ENCODE results near the gene KIF5C.

Gene KIF5C

DNA sequence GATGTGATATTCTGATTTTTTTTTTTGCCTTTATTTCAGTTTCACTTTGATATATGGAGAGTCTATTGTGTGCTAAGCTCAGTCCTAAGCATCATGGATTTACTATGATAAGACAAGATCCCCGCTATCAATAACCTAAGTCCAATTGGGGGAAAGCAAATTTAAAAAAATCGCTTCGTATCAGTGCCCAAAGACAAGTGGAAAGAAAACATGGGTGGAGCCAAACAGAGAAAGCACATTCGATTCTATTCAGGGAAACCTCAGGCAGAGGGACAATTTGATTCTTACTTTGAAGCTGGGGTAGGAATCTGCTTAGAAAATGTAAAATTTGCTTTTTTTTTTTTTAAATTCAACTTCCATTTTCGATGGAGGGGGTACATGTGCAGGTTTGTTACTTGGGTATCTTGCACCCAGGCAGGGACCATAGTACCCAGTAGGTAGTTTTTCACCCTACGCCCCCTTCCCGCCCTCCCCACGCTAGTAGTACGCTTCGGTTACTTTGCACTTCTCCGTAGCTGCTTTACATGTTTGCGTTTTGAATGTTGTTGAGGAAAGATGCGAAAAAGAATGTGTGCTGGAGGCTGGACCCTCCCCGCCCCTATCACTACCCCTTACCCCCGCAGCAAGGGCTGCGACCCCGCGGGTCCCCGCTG is 12.4 kb downstream of the KIF5C start:
- DNase-seq (ENCODE audit: low read depth in 2 of 2) = no peak

DNA sequence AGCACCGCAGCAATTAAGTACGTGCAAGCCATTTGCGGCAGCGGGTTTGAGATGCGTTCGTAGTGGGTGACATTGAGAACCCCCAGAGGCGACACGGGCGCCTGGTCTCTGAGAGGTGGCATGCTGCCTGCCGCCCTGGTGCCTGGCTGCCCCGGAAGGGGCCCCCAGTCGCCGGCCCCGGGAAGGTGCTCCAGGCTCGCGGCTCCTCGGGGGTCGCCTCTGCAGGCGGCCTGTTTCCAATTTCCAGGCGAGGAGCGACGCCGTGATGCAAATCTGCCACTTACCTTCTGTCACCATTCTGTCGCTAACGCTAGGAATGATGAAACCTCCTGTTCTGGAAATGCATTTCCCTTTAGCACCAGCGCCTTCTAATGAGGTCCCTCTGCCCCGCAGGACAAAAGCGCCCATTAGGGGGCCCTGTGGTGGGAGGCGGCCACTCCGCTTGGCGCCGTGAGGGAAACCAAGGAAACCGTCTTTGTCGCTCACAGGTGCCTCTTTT is 13.0 kb downstream of the KIF5C start:
- no peak for DNase-seq (ENCODE audit: low read depth in 2 of 2)

DNA sequence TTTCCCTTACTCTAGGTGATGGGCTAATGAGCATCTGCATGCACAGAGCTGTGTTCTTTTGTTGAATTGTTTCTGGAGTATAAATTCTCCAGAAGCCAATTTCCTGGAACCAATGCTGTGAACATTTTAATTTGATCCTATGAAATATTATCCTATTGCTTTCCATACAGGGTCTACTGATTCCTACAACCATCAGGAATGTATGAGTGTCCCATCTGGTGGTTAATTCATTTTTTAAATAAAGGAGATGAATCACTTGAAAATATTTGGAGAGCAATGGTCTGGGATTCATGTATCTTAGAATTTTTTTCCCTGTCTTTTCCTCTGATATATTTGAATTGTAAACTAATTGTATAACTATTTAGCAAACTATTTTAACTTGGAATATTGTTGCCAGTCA is 14.0 kb downstream of the KIF5C start:
- DNase-seq (ENCODE audit: low read depth in 2 of 2) = no peak

DNA sequence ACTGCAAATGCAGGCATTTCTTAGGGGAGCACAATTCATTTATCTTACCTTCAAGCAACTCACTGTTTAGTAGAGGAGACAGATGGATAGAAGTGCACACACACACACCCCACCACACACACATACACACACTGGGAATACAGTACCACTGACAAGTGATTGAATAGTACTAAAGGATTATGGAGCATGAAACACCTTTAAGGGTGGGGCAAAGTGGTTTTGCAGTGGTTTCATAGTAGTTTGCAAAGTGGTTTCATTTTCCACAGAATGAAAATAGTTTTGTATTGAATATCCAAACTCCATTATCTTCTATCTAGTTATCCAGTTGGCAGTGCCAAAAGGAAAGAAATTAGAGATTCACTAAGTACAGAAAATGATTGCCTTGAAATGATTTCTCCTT is 18.9 kb downstream of the KIF5C start:
- no peak for DNase-seq (ENCODE audit: low read depth in 2 of 2)

DNA sequence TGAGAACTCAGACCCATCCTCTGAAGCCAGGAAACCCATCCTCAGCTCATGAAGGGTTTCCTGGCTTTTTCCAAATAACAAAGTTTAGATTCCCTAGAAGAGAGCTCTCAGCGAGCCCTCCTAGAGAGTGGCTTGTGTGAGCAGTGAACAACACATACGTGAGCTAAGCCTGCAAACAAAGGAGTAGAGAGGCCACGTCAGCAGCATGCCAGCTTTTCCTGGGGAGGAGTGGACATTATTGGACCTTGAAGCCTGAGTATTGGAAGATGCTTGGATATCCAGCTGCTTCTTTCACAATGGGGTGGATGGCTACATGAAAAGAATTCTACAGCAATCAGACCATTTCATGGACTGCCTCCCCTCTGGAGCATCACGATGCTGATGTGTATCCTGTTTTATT is 21.1 kb downstream of the KIF5C start:
- no peak for DNase-seq (ENCODE audit: low read depth in 2 of 2)

DNA sequence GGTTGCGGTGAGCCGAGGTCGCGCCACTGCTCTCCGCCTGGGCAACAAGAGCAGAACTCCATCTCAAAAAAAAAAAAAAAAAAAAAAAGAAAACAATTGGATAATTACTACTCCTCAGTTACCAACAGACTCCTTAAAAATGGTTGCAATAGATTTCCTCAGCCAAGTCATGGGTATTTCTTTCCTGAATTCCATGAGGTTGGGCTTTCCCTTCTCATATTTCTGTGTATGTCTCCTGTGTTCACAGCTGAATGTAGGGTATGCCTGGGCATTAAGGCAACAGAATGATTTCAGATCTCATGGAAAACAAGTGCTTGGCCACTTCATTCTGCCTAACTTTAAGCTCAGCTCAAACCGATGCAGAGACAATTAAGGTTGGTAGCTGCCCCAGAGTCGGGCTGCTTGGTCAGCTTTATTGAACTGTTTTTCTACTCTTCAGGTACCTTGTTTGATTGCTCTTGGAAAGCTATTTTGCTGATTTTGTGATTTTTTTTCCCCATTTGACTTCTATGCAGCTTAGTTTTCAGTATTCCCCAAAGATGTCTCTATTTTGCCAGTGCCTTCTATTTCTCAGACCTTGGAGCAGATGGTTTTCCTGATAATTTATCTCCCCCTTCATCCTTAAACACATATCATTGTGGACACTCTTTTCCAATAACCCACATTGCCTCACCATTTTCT is 24.8 kb downstream of the KIF5C start:
- DNase-seq (ENCODE audit: low read depth in 2 of 2) = no peak

DNA sequence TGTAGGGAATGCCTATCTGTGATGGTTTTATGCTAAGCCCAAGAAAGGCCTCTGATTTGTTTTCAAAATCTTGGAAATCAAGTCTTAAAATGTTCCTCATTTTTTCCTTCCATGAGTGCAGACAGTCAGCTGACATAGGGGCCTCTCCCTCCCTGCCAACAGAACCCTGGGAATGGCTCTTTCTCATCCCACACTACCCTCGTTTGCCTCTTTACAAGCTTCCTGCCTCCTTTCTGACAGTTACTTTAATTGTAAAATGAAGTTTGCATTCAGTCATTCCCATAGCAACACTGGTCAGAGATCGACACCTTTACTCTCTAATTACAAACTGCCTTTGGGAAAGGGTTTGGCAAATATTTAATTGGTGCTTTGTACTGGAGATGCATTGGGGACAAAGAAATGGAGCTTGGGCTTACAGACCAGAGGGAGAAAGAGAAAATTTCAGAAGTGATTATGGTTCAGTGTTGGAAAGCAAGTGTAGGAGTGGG is 25.4 kb downstream of the KIF5C start:
- DNase-seq (ENCODE audit: low read depth in 2 of 2) = no peak

DNA sequence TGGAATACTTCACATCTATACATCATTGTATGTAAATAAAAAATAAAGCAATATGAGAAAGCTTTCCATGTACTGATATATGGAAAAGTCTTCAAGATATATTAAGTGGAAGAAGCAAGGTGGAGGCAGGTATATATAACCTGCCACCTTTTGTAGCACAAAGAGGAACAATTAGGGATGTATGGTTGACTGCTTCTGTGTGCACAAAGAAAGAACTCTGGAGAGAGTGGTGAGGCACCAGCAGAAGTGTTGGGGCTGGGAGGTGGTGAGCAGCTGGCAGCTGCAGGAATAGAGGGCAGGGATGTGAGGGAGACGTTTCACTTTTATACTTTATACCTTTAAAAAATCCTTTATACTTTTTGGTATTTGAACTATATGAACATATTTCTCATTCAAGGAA is 26.1 kb downstream of the KIF5C start:
- no peak for DNase-seq (ENCODE audit: low read depth in 2 of 2)

DNA sequence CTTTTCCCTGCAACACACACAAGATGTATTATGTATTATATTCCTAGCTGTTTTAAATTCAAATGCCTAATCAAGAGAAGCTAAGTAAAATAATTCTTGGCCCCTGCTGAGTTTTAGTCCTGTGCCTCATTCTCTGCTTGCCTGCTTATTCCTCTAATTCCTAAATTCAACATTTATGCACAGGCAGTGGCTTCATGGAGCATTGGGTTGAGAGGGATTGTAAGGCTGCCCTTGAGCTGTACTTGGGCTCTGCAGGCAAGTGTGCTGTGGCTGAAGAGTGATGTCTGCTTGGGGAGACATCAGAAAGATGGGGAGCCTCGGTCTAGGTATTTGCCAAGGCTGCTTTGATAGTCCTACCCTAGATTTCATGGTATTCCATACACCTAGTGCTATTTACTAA is 27.8 kb downstream of the KIF5C start:
- DNase-seq (ENCODE audit: low read depth in 2 of 2) = no peak

DNA sequence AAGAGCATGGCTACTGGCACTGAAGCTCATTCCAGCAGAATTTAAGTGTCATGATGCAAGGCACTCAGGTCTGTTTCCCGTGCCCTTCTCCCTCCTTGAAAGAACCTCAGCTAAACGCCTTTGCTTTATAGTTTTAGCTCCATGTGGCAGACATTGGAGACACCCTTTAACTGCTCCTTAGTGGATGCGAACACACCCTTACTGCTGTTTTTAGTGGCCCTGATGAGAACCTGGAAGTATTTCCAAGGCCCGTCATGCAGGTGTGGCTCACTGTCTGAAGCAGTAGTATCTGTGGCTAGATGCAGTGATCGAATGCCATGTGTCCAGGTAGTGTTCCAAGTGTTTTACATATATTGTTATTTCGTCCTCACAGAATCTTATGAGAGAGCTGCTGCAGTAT is 28.3 kb downstream of the KIF5C start:
- no peak for DNase-seq (ENCODE audit: low read depth in 2 of 2)

DNA sequence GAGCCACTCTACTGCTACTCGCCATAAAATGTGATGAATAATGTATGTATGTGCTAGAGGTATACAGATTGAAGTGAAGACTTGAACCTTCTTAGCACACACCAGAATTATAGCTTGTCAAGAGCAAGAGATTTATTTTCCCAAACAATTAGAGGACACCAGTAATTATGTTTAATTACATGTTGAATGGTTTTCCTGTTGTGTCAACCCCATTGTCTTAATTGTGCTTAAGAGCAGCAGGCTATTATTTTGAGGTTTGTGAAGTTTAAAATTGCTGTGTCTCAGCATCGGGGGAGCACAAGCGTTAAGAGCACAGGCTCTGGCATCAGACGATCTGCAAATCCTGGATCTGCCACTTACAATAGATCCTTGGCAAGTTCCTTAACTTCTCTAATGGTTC is 29.0 kb downstream of the KIF5C start:
- DNase-seq (ENCODE audit: low read depth in 2 of 2) = no peak

DNA sequence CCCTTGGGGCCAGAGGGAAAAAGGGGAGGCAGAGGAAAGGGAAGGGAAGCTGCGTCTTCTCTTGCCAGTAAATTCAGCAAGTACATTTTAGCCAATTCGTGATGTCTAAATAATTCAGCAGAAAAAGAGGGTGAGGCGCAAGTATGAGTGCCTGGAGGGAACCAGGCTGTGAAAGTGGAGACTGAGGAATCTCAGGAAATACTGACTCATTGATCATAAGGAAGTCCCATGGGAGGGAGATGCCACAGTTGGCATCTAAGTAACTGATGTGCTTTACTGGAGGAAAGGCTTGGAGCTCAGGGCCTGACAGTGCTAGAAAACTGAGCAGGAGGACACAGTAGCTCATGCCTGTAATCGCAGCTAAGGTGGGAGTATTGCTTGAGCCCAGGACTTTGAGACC is 31.1 kb downstream of the KIF5C start:
- no peak for DNase-seq (ENCODE audit: low read depth in 2 of 2)

DNA sequence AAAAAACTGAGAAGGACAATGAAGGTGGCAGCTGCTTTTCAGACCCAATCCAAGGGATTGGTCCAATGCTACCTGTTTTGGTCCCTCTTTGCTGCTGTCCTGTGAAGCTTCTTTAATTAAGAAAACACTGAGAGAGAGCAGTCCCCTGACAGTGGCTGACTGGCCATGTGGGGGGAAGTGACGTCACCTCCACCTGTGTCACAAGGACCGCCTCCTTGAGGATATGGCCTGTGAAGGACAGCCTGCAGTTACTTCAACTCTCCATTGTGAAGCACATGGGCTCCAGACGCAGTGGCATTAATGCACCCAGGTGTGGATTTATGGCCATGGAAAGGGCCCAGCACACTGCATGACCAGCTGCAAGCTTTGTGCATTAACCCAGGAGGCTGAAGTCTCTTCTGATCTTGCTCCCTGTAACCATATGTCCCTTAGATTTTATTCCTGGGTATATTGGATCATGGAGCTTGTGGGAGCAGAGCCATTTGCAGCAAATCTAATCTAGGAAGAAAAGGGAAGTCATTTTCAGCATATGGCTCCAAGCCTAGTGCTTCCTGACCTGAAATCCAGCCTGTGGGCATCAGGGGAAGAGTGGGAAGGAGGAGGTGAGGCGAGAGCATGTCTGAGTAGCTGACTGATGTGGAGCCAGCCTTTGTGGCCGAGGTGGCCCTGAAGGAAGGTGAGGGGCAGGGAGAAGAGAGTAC is 32.2 kb downstream of the KIF5C start:
- no peak for DNase-seq (ENCODE audit: low read depth in 2 of 2)

DNA sequence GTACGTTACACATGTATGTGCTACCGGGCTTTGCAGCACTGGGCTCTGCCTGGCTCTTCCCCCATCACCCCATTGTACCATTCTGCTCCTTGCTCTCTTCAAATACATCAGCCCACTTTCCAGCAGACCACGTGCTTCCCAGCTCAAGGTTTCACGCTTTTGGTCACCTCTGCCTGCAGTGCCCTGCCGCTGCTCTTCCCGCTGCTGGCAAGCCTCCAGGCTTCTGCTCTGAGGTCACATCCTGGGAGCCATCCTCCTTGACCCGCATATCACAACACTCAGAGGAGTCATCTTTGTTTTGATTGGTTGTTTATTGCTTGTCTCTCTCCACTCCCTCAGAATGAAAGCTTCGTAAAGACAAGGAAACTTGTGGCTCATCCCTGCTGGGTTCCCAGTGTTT is 34.1 kb downstream of the KIF5C start:
- no peak for DNase-seq (ENCODE audit: low read depth in 2 of 2)

DNA sequence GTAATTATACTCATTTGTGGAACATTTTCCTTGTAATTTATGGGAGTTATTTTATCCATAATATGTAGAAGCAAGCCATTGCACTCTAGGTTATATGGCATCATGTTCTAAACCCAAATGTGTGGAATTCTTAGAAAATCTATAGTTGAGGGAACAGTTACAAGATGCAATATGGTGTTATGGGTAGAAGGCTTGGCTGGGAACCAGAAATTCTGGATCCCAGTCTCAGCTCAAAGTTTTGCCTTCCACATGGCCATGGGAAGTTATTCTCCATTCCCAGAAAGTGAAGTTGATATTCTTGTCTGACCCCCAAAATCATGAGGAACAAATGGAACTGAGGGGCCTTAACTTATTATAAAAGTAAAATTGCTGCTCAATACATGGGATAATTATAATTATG is 38.0 kb downstream of the KIF5C start:
- no peak for DNase-seq (ENCODE audit: low read depth in 2 of 2)

DNA sequence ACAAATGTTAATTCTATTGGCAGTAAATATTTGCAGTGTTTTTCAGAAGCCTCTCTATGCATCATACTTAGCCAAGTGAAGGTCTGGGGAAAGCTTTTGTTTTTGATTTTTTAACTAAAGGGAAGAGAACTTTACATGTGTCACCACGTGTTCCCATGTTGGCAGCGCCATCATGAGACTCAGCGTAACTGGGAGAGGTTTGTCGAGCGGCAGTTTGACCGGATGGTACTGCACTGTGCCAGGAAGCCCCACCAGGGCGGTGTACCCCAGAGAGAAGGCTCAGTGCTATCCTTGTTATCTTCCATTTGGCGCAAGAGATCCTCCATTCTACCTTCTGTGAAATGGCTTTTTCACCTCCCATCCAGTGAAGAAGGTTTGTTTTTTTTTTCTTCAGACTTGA is 38.5 kb downstream of the KIF5C start:
- DNase-seq (ENCODE audit: low read depth in 2 of 2) = no peak

DNA sequence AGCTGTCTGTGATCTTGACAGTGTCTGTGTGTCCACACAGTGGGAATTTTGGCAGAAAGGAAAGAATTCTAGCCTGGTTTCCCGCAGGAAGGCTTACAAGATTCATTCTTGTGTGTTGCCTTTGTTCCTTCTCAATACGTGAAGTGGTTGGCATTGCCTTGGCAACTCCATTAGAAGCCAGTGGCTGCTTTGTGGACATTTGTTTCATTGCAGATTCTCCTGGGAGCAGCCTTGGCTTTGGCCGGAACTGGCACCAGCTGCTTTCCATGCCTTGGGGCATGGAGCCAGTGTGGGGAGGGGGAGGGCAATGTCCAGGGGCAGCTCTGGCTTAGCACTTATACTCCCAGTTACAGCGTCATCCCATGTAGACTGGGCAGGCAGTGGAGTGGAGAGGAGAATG is 39.4 kb downstream of the KIF5C start:
- no peak for DNase-seq (ENCODE audit: low read depth in 2 of 2)

DNA sequence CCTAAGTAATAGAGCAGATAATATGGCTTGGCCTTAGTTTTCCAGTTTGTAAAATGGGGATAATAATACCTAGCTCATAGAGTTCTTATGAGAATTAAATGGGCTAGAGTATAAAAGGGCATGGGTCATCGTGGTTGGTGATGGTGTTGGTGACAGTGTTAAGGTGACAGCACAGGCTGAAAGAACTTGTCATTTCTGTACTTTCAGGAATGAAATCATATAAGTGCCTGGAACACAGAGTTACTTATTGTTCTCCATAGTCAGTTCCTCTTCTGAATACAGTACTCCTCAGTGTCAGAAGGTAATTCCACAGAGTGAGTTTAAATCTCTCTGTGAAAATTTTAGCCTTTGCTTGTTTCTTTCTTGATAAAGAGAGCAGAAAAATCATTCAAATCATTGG is 42.4 kb downstream of the KIF5C start:
- no peak for DNase-seq (ENCODE audit: low read depth in 2 of 2)

DNA sequence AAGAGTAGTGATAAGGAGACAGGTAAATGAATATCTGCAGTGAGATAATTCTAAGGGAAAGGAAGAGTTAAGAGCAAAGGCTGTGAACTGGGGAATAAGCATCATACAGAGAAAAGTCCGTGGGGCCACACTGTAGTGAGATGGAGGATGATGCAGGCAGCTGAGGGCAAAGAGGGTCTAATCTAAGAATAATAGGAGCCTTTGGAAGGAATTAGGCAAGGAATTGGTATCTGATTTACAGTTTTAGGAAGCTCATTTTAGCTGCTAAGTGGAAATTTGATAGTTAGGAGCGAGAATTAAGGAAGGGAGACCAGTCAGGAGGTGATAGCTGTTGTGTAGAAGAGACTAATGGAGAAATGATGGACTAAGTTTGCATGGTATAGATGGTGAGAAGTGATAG is 43.5 kb downstream of the KIF5C start:
- DNase-seq (ENCODE audit: low read depth in 2 of 2) = no peak

DNA sequence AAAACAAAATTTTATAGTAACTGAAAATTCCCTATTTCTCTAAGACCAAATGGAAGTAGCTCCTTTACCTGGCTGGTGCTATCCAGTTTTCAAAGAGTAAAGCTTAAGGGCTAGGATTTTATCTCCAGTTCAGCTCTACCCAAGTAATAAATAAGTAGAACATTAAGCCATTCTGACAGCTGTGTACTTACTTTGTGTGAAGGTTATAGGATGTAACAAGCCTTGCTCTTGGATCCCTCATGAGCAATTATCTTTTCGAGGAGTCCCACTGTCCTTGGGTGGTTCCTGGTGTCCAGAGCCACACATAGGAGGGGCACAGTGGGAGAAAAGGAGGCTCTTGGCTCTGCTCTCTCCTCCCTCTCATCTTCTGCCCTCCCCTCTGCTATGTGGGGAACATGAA is 45.5 kb downstream of the KIF5C start:
- DNase-seq (ENCODE audit: low read depth in 2 of 2) = no peak

DNA sequence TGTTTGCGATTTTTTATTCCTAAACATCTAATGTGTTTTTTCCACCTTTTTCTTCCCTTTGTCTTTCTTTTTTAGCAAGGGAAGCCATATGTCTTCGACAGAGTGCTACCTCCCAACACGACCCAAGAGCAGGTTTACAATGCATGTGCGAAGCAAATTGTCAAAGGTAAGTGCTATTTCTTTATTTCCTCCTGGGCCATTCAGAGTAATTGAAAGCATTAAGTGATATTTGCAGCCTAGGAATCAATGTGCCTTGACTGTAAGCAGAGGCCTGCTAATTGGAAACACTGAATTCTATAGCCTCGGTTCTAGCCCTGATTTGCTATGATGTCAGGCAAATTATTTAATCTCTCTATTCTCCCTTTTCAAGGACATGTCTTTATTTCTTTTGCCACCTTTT is 47.0 kb downstream of the KIF5C start:
- DNase-seq (ENCODE audit: low read depth in 2 of 2) = no peak

DNA sequence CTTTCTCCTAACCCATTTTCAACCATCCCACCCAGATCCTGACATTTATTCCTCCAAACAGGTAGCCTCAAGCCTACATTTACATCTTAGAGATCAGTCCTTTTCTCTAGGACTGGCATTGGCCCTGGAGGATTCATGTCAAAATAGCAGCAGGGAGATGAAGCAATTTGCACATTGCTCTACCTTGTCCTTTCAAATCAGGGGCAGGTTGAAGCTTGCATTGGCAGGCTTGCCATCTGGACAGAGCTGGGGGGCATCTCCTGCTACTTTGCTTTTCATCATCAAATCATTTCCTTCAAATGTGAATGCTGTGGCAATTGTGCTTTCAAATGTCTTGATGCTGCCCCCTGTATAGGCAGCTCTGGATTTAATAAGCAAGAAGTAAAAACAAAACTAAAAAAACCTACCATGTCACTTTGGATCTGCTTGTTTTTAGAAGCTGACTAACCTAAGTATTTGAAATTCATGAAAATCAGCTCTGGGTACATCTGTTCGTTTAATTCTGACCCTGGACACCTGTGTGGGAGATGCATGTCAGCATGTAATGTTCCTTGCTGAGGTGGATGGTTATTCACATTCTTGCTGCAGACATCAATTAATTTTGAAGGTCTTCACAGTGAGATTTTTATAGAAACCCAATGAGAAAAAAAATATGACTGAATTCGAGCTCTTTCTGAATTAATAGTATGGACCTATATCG is 47.9 kb downstream of the KIF5C start:
- no peak for DNase-seq (ENCODE audit: low read depth in 2 of 2)

Measured in stimulated activated CD8-positive, alpha-beta memory T cell treated with anti-CD3 and anti-CD28 coated beads, Interleukin-7, amount 100 ng/mL, for 1 hour (primary cell).